Measurements from ENCODE around the gene PILRA. TPM values are rescaled to one million over a fixed set of nuclear protein-coding genes. Genes with fewer than 3 reads are reported as not detected.
"Not testable (repeated sequence)": the region's sequence is repeated elsewhere in the genome, so short reads cannot be mapped to it uniquely, and the experiment has no call there.

The PILRA gene
- total RNA-seq, 4 donors from 2014 or later: 3.3 to 20.6 (median 6.7) TPM

DNA sequence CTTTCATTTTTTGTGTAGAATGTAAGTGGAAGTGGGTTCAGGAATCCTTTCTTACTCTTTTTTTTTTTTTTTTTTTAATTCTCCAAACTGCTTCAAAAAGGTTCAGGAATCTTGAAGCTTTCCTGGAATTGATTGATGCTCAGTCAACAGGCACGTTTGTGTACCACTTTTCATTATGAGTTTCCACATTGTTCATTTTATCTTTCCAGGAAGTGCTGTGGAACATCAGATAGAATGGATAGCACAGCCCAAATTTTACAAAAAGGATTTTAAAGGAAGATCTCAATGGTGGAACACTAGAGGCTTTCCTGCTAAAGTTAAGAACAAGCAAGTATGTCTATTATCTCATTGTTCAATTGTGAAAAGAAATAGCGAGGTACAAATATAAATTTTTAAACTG lies 64.9 kb downstream of the PILRA start:
- intact Hi-C loops (cut with DNase I; ENCODE audit: low total_unique reads): no loop called here
- TF ChIP-seq POLR2A (IDR thresholded peaks at IDR 0.05): no peak
- TF ChIP-seq CTCF (IDR thresholded peaks at IDR 0.05): no peak
- Histone ChIP-seq H3K4me1 (peaks cover 7 to 8% of the 10 kb centered on the region in 2 donors), H3K36me3 (no peaks in the 10 kb centered on the region), H3K4me3 (no peak overlapping the region), H3K27ac (no peak overlapping the region), H3K9me3 (no peaks in the 10 kb centered on the region), H3K27me3 (no peaks in the 10 kb centered on the region)
- no peak for DNase-seq

DNA sequence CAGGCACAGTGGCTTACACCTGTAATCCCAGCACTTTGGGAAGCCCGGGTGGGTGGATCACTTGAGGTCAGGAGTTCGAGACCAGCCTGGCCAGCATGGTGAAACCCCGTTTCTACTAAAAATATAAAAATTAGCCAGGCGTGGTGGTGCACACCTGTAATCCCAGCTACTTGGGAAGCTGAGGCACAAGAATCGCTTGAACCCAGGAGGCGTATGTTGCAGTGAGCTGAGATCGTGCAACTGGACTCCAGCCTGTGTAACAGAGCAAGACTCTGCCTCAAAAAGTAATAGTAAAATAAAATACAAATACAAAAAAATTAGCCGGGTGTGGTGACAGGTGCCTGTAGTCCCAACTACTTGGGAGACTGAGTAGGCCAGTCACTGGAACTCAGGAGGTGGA lies 65.4 kb downstream of the PILRA start:
- H3K27ac ChIP-seq; H3K27me3 ChIP-seq; H3K4me1 ChIP-seq; H3K36me3 ChIP-seq; intact Hi-C loops (cut with DNase I; ENCODE audit: low total_unique reads); H3K4me3 ChIP-seq; H3K9me3 ChIP-seq: not testable (repeated sequence)
- peak; percentile 7 to 8 for DNase-seq

- H3K27me3 ChIP-seq; H3K27ac ChIP-seq; H3K4me1 ChIP-seq; intact Hi-C loops (cut with DNase I; ENCODE audit: low total_unique reads); H3K36me3 ChIP-seq; H3K9me3 ChIP-seq; H3K4me3 ChIP-seq: not testable (repeated sequence)
- peak; percentile 4 to 7 for DNase-seq
Observed at GRCh38 chr7:100439244-100439643, 66.0 kb downstream of the PILRA start.

DNA sequence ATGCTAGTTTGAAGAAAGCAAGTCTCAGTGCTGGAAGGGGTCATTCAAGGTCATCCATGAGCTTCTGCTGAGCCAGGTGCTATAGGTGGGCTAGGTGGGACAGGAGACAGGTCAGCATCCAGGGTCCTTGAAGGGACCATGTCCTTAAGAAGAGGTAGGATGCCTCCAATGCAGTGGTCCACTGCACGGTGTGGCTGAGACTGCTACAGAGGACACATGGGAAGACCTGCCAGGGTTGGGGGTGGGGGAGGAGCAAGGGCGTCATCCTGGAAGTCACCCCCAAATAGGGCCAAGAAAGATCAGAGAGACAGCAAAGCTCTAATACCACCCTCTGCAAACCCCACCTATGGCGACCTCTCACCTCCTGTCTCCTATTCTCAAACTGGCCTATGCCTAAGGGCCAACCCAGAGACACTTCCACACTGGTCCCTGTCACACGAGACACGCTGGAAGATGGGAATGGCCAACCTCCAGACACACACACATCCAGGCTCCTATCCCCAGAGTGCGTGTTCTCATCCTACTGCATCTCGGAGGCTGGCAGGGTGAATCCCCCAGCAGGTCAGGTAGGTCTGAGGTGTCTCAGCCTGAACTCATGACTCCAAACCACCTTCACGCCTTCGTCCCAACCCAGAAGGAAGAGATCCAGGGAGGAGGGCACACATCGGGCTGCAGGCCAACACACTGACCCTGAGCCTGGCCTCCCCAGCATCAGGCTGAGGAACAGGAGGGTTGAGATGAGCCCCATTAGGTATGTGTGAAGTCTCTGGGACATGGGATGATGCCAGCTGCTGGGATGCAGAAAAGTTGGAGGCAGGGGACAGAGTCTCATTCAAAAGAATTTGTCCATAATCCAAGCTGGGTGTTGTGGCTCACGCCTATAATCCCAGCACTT lies 68.6 kb downstream of the PILRA start:
- no peaks in the 10 kb centered on the region for H3K36me3 ChIP-seq
- H3K4me1 ChIP-seq: no peaks in the 10 kb centered on the region
- H3K27ac ChIP-seq: no peak overlapping the region
- TF ChIP-seq POLR2A (IDR thresholded peaks at IDR 0.05): no peak
- no peak for TF ChIP-seq CTCF (IDR thresholded peaks at IDR 0.05)
- no peaks in the 10 kb centered on the region for H3K9me3 ChIP-seq
- intact Hi-C loops (cut with DNase I; ENCODE audit: low total_unique reads): no loop called here
- no peaks in the 10 kb centered on the region for H3K27me3 ChIP-seq
- no peak overlapping the region for H3K4me3 ChIP-seq
- peak in 1 of 2 donors; percentile 12 for DNase-seq

GRCh38 chr7:100443096-100443840 lies 70.0 kb downstream of the PILRA start:
- no peak for TF ChIP-seq POLR2A (IDR thresholded peaks at IDR 0.05)
- TF ChIP-seq CTCF (IDR thresholded peaks at IDR 0.05): no peak
- H3K9me3 ChIP-seq: no peaks in the 10 kb centered on the region
- H3K36me3 ChIP-seq: no peaks in the 10 kb centered on the region
- H3K4me3 ChIP-seq: no peak overlapping the region
- intact Hi-C loops (cut with DNase I; ENCODE audit: low total_unique reads): no loop called here
- H3K27ac ChIP-seq: peak overlapping the region in 1 of 2 donors; percentile 75
- H3K4me1 ChIP-seq: no peaks in the 10 kb centered on the region
- DNase-seq: peak in 1 of 2 donors; percentile 11
- H3K27me3 ChIP-seq: no peaks in the 10 kb centered on the region

All from uterus (tissue), 4 donors.